Calu3 (cell line): Measurements from ENCODE around the gene MAD2L2. TPM values are rescaled to one million over a fixed set of nuclear protein-coding genes. Genes with fewer than 3 reads are reported as not detected.

Experiments
- BruUV-seq: library from RNA; stranded (reverse); fragments of 400-500 nt; replicated peaks from 2 replicates; lab custom pipeline; 2021; lab: Mats Ljungman, UMichigan
- CTCF ChIA-PET: fragments of 300-600 bp; sonication (Branson Sonifier 250); formaldehyde crosslinking; loops from one replicate; lab custom pipeline; 2022; ENCODE audit warnings: antibody characterized with exemption; lab: Charles Lee
- DNase-seq: peaks from one replicate; pipeline ENCODE4 v3.0.0; 2022
- H3K27ac Mint-ChIP-seq: one replicate; pipeline ENCODE4 v1.8.0; 2022; ENCODE audit warnings: mixed read lengths; ENCODE audit not compliant: unreplicated experiment
- H3K27me3 Mint-ChIP-seq: one replicate; pipeline ENCODE4 v1.8.0; 2022; ENCODE audit warnings: mixed read lengths; ENCODE audit not compliant: unreplicated experiment
- H3K36me3 Mint-ChIP-seq: one replicate; pipeline ENCODE4 v1.8.0; 2022; ENCODE audit warnings: mild to moderate bottlenecking, moderate library complexity, mixed read lengths; ENCODE audit not compliant: insufficient read depth, unreplicated experiment
- H3K4me1 Mint-ChIP-seq: one replicate; pipeline ENCODE4 v1.8.0; 2022; ENCODE audit warnings: mild to moderate bottlenecking, low read depth, mixed read lengths; ENCODE audit not compliant: unreplicated experiment
- H3K4me3 Mint-ChIP-seq: one replicate; pipeline ENCODE4 v1.8.0; 2022; ENCODE audit warnings: mild to moderate bottlenecking, low read depth, moderate library complexity, mixed read lengths; ENCODE audit not compliant: unreplicated experiment
- H3K9me3 Mint-ChIP-seq: one replicate; pipeline ENCODE4 v1.8.0; 2022; ENCODE audit warnings: low read depth, mixed read lengths; ENCODE audit not compliant: unreplicated experiment
- intact Hi-C: fragments of 100-400 bp; cut with micrococcal nuclease; formaldehyde crosslinking; loops from one replicate; pipeline ENCODE4 v1.10.0; 2022; ENCODE audit not compliant: unreplicated experiment
- total RNA-seq: library from RNA; stranded (reverse); gene quantifications from 2 replicates; pipeline ENCODE4 v1.2.3, GENCODE V29; 2022
- TF ChIP-seq, protein P1 (sequence below): fragments of 200-600 bp; IDR thresholded peaks from one replicate; pipeline ENCODE4 v1.8.0; 2022; ENCODE audit warnings: antibody characterized with exemption; ENCODE audit not compliant: unreplicated experiment

MAD2L2 gene
- total RNA-seq, 1 experiment from 2014 or later: 19.2 TPM

DNA sequence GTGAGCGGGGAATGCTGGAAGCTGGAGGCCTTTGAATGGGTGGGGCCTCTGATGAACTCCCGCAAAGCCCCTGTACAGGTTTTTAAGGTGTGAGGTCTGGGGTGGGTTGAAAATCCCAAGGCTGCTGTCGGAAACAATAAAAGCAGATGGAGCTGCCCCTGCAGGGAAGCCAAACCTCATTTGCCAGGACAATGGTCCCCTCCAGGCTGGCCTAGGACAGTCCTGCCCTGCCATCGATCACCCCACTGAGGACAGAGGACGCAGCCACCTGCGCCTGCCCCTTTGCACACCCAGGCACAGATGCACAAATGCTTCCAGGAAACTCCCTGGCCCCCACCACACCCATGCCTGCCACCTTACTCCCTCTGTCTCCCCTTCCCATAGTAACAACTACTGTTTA, 14.9 kb upstream of the MAD2L2 start:
- no peak overlapping the region for H3K27ac Mint-ChIP-seq

DNA sequence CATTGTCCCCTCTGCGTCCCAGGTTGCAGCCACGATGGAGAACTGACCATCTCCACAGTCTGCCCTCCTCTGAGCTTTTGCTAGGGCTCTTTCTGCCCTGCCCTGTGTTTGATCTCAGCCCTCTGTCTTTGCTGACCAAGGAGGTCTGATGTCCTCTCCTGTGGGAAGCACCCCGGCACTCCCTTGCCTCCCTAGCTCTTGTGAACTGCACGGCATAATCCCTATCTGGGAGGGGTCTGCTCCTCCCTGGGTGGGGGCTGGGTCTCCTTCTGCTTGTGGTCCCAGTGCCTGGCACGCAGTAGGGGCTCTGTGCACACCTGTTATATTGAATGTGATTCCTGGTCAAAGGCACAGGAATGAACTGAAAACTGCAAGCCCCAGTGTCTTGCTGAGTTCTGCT, 13.0 kb upstream of the MAD2L2 start:
- no peak overlapping the region for H3K27ac Mint-ChIP-seq
- TF ChIP-seq, protein P1, sequence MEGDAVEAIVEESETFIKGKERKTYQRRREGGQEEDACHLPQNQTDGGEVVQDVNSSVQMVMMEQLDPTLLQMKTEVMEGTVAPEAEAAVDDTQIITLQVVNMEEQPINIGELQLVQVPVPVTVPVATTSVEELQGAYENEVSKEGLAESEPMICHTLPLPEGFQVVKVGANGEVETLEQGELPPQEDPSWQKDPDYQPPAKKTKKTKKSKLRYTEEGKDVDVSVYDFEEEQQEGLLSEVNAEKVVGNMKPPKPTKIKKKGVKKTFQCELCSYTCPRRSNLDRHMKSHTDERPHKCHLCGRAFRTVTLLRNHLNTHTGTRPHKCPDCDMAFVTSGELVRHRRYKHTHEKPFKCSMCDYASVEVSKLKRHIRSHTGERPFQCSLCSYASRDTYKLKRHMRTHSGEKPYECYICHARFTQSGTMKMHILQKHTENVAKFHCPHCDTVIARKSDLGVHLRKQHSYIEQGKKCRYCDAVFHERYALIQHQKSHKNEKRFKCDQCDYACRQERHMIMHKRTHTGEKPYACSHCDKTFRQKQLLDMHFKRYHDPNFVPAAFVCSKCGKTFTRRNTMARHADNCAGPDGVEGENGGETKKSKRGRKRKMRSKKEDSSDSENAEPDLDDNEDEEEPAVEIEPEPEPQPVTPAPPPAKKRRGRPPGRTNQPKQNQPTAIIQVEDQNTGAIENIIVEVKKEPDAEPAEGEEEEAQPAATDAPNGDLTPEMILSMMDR: no peak
- CTCF ChIA-PET: interaction anchor here (1.4 to 1.5 kb wide), 3 partner anchors 12 to 39 kb away, joined by 3 to 4 read pairs (median 3); no protein-coding TSS in a partner anchor
- BruUV-seq: no TSS peak
- intact Hi-C loops: no loop called here
- H3K4me1 Mint-ChIP-seq: peaks cover 28% of the 10 kb centered on the region
- DNase-seq: no peak
- H3K9me3 Mint-ChIP-seq: no peaks in the 10 kb centered on the region
- H3K36me3 Mint-ChIP-seq: peaks cover 9% of the 10 kb centered on the region
- H3K27me3 Mint-ChIP-seq: peaks cover 63% of the 10 kb centered on the region
- no peak overlapping the region for H3K4me3 Mint-ChIP-seq

More for the DNA sequence above, 14.9 kb upstream of the MAD2L2 start:
- no peak for DNase-seq
- Mint-ChIP-seq H3K4me3 (no peak overlapping the region), H3K36me3 (peaks cover 9% of the 10 kb centered on the region), H3K4me1 (peaks cover 15% of the 10 kb centered on the region), H3K27me3 (peaks cover 50% of the 10 kb centered on the region), H3K9me3 (no peaks in the 10 kb centered on the region)
- CTCF ChIA-PET: interaction anchor here (0.7 kb wide), 1 partner anchor 10 kb away, joined by 3 read pairs; no protein-coding TSS in a partner anchor
- no TSS peak for BruUV-seq
- intact Hi-C loops: no loop called here
- TF ChIP-seq, protein P1: no peak

DNA sequence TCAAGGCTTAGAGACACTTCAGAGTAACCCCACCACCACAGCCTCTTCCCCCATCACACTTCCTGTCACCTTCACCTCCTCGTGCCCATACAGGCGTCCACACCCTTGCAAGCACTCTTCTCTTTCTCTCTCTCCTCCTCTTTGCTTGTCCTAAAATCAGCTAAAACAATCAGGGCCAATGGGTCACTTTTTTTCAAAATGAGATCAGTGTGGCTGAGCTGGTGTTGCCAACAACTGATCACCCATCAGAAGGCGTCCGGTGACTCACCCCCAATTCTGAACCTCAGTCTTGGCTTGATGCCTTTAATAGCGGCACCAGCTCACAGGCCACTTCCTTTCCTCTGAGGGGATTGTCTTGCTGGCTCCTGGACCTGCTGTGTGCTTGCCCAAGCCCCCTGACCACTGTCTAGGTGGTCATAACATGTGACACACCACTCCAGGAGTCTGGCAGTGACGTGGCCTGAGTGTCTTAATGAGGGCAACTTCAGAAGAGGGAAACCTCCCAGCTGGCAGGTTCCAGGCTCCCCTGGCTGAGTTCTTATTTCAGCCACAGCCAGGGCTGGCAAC, 12.2 kb upstream of the MAD2L2 start:
- TF ChIP-seq, protein P1: no peak
- CTCF ChIA-PET: interaction anchor here (0.6 to 1.5 kb wide), 5 partner anchors 11 to 43 kb away, joined by 3 to 4 read pairs (median 3); no protein-coding TSS in a partner anchor

DNA sequence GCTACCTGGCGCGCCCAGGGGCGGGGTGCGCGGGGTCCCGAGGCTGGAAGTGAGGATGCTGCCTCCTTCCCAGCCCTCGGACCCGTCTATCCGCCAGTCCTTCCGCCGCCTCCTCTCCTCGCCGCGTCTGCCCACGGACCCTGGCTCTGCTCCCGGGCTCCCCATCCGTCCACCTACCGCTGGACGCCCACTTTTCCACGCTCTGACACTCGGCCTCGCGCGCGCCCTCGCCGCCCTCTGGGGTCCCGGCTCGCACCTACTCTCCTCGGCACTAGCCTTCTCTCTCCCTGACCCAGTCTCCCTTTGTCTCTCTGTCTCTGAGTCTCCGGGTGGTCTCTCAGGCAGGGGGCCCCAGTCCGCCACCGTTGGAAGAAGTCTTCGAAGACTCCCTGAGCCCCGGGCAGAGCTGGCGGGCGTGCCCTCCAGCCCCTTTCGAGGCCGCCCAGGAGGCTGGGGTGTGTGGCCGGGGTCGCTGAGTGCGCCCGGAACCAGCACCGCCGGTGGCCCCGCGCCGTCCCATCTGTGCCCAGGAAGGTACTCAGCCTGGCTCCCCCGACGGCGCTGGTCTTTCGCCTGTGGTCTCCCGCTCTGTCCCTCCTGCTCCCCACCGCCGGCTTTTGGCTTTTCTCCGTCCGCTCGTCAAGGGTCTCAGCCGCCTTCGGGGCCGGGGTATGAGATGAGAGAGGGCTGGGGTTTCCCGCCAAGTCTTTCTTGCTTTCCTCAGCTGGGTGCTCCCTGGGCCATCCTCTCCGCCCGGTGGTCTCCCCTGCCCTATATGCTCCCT, 11.2 kb upstream of the MAD2L2 start:
- Mint-ChIP-seq H3K4me1 (peaks cover 28% of the 10 kb centered on the region), H3K36me3 (peaks cover 9% of the 10 kb centered on the region), H3K4me3 (peak overlapping the region; percentile 54), H3K27ac (no peak overlapping the region), H3K27me3 (peaks cover 66% of the 10 kb centered on the region), H3K9me3 (no peaks in the 10 kb centered on the region)
- intact Hi-C loops: no loop called here
- TF ChIP-seq, protein P1: no peak
- no peak for DNase-seq
- BruUV-seq: no TSS peak
- CTCF ChIA-PET: no interaction called here

More for the DNA sequence above, 12.2 kb upstream of the MAD2L2 start:
- peaks cover 60% of the 10 kb centered on the region for H3K27me3 Mint-ChIP-seq
- no peaks in the 10 kb centered on the region for H3K9me3 Mint-ChIP-seq
- intact Hi-C loops: no loop called here
- BruUV-seq: no TSS peak
- H3K36me3 Mint-ChIP-seq: peaks cover 9% of the 10 kb centered on the region
- H3K4me3 Mint-ChIP-seq: no peak overlapping the region
- peak; percentile 56 for DNase-seq
- H3K4me1 Mint-ChIP-seq: peaks cover 28% of the 10 kb centered on the region
- no peak overlapping the region for H3K27ac Mint-ChIP-seq
